ENCODE data around the gene KRT79.

The KRT79 gene

GRCh38 chr12:52872644-52873389, 38.7 kb upstream of the KRT79 start:
- H3K9ac ChIP-seq (ENCODE audit: low read depth, low read length), result no peak overlapping the region
- no peak overlapping the region for H3K27ac ChIP-seq (ENCODE audit: low read length)
- no peaks in the 10 kb centered on the region for H3K36me3 ChIP-seq (ENCODE audit: insufficient read depth, low read depth, low read length)
- no peaks in the 10 kb centered on the region for H3K4me1 ChIP-seq (ENCODE audit: insufficient read depth, low read length)
- no peaks in the 10 kb centered on the region for H3K9me3 ChIP-seq (ENCODE audit: insufficient read depth, low read depth, low read length)
- H3K4me3 ChIP-seq (ENCODE audit: low read length), result no peak overlapping the region
- peaks cover 20% of the 10 kb centered on the region for H3K27me3 ChIP-seq (ENCODE audit: insufficient read depth, low read length)

GRCh38 chr12:52871291-52872039, 37.4 kb upstream of the KRT79 start:
- Histone ChIP-seq H3K4me1 (ENCODE audit: insufficient read depth, low read length) (no peaks in the 10 kb centered on the region), H3K9ac (ENCODE audit: low read depth, low read length) (no peak overlapping the region), H3K27ac (ENCODE audit: low read length) (no peak overlapping the region), H3K4me3 (ENCODE audit: low read length) (no peak overlapping the region), H3K9me3 (ENCODE audit: insufficient read depth, low read depth, low read length) (no peaks in the 10 kb centered on the region), H3K27me3 (ENCODE audit: insufficient read depth, low read length) (peaks cover 20% of the 10 kb centered on the region), H3K36me3 (ENCODE audit: insufficient read depth, low read depth, low read length) (no peaks in the 10 kb centered on the region)

GRCh38 chr12:52870361-52871290, 36.5 kb upstream of the KRT79 start:
- peaks cover 20% of the 10 kb centered on the region for H3K27me3 ChIP-seq (ENCODE audit: insufficient read depth, low read length)
- no peak overlapping the region for H3K9ac ChIP-seq (ENCODE audit: low read depth, low read length)
- H3K27ac ChIP-seq (ENCODE audit: low read length), result no peak overlapping the region
- H3K9me3 ChIP-seq (ENCODE audit: insufficient read depth, low read depth, low read length), result no peaks in the 10 kb centered on the region
- H3K36me3 ChIP-seq (ENCODE audit: insufficient read depth, low read depth, low read length), result no peaks in the 10 kb centered on the region
- H3K4me1 ChIP-seq (ENCODE audit: insufficient read depth, low read length), result no peaks in the 10 kb centered on the region
- no peak overlapping the region for H3K4me3 ChIP-seq (ENCODE audit: low read length)

- H3K9ac ChIP-seq (ENCODE audit: low read depth, low read length), result no peak overlapping the region
- H3K27ac ChIP-seq (ENCODE audit: low read length), result no peak overlapping the region
- H3K4me3 ChIP-seq (ENCODE audit: low read length), result no peak overlapping the region
- H3K9me3 ChIP-seq (ENCODE audit: insufficient read depth, low read depth, low read length), result no peaks in the 10 kb centered on the region
- H3K4me1 ChIP-seq (ENCODE audit: insufficient read depth, low read length), result no peaks in the 10 kb centered on the region
- H3K36me3 ChIP-seq (ENCODE audit: insufficient read depth, low read depth, low read length), result no peaks in the 10 kb centered on the region
- H3K27me3 ChIP-seq (ENCODE audit: insufficient read depth, low read length), result no peaks in the 10 kb centered on the region
Observed at GRCh38 chr12:52867642-52868041, 33.5 kb upstream of the KRT79 start.

GRCh38 chr12:52867152-52867551, 33.0 kb upstream of the KRT79 start:
- no peak overlapping the region for H3K4me3 ChIP-seq (ENCODE audit: low read length)
- H3K4me1 ChIP-seq (ENCODE audit: insufficient read depth, low read length), result no peaks in the 10 kb centered on the region
- H3K9me3 ChIP-seq (ENCODE audit: insufficient read depth, low read depth, low read length), result no peaks in the 10 kb centered on the region
- no peak overlapping the region for H3K27ac ChIP-seq (ENCODE audit: low read length)
- H3K9ac ChIP-seq (ENCODE audit: low read depth, low read length), result no peak overlapping the region
- no peaks in the 10 kb centered on the region for H3K36me3 ChIP-seq (ENCODE audit: insufficient read depth, low read depth, low read length)
- no peaks in the 10 kb centered on the region for H3K27me3 ChIP-seq (ENCODE audit: insufficient read depth, low read length)

GRCh38 chr12:52865090-52865944, 31.2 kb upstream of the KRT79 start:
- no peak overlapping the region for H3K27ac ChIP-seq (ENCODE audit: low read length)
- H3K27me3 ChIP-seq (ENCODE audit: insufficient read depth, low read length), result no peaks in the 10 kb centered on the region
- H3K9ac ChIP-seq (ENCODE audit: low read depth, low read length), result no peak overlapping the region
- H3K9me3 ChIP-seq (ENCODE audit: insufficient read depth, low read depth, low read length), result no peaks in the 10 kb centered on the region
- no peaks in the 10 kb centered on the region for H3K4me1 ChIP-seq (ENCODE audit: insufficient read depth, low read length)
- H3K36me3 ChIP-seq (ENCODE audit: insufficient read depth, low read depth, low read length), result no peaks in the 10 kb centered on the region
- no peak overlapping the region for H3K4me3 ChIP-seq (ENCODE audit: low read length)

GRCh38 chr12:52862023-52862422, 27.9 kb upstream of the KRT79 start:
- H3K36me3 ChIP-seq (ENCODE audit: insufficient read depth, low read depth, low read length), result no peaks in the 10 kb centered on the region
- H3K9ac ChIP-seq (ENCODE audit: low read depth, low read length), result no peak overlapping the region
- H3K4me3 ChIP-seq (ENCODE audit: low read length), result no peak overlapping the region
- no peaks in the 10 kb centered on the region for H3K4me1 ChIP-seq (ENCODE audit: insufficient read depth, low read length)
- no peak overlapping the region for H3K27ac ChIP-seq (ENCODE audit: low read length)
- no peaks in the 10 kb centered on the region for H3K9me3 ChIP-seq (ENCODE audit: insufficient read depth, low read depth, low read length)
- H3K27me3 ChIP-seq (ENCODE audit: insufficient read depth, low read length), result no peaks in the 10 kb centered on the region

- Histone ChIP-seq H3K4me1 (ENCODE audit: insufficient read depth, low read length) (no peaks in the 10 kb centered on the region), H3K9ac (ENCODE audit: low read depth, low read length) (no peak overlapping the region), H3K27ac (ENCODE audit: low read length) (no peak overlapping the region), H3K4me3 (ENCODE audit: low read length) (no peak overlapping the region), H3K36me3 (ENCODE audit: insufficient read depth, low read depth, low read length) (no peaks in the 10 kb centered on the region), H3K9me3 (ENCODE audit: insufficient read depth, low read depth, low read length) (no peaks in the 10 kb centered on the region), H3K27me3 (ENCODE audit: insufficient read depth, low read length) (no peaks in the 10 kb centered on the region)
Observed at GRCh38 chr12:52861511-52861910, 27.4 kb upstream of the KRT79 start.

- Histone ChIP-seq H3K4me1 (ENCODE audit: insufficient read depth, low read length) (no peaks in the 10 kb centered on the region), H3K9ac (ENCODE audit: low read depth, low read length) (no peak overlapping the region), H3K27me3 (ENCODE audit: insufficient read depth, low read length) (no peaks in the 10 kb centered on the region), H3K27ac (ENCODE audit: low read length) (no peak overlapping the region), H3K4me3 (ENCODE audit: low read length) (no peak overlapping the region), H3K36me3 (ENCODE audit: insufficient read depth, low read depth, low read length) (no peaks in the 10 kb centered on the region), H3K9me3 (ENCODE audit: insufficient read depth, low read depth, low read length) (no peaks in the 10 kb centered on the region)
Observed at GRCh38 chr12:52860102-52860823, 26.2 kb upstream of the KRT79 start.

- Histone ChIP-seq H3K27ac (ENCODE audit: low read length) (no peak overlapping the region), H3K4me1 (ENCODE audit: insufficient read depth, low read length) (no peaks in the 10 kb centered on the region), H3K36me3 (ENCODE audit: insufficient read depth, low read depth, low read length) (no peaks in the 10 kb centered on the region), H3K9me3 (ENCODE audit: insufficient read depth, low read depth, low read length) (no peaks in the 10 kb centered on the region), H3K27me3 (ENCODE audit: insufficient read depth, low read length) (no peaks in the 10 kb centered on the region; the same call in 1 of the 2 replicates), H3K9ac (ENCODE audit: low read depth, low read length) (no peak overlapping the region), H3K4me3 (ENCODE audit: low read length) (no peak overlapping the region)
Observed at GRCh38 chr12:52857500-52857899, 23.4 kb upstream of the KRT79 start.
